HepG2 (cell line): ENCODE results near the gene UCK2. TPM values are rescaled to one million over a fixed set of nuclear protein-coding genes. Genes with fewer than 3 reads are reported as not detected.

Experiments
- ARHGAP35 ChIP-seq: sonication (generic); formaldehyde crosslinking; IDR thresholded peaks from 2 replicates; pipeline ENCODE4 v1.9.0; 2022; ENCODE audit warnings: mild to moderate bottlenecking, inconsistent platforms, moderate library complexity, missing genetic modification reagents, borderline replicate concordance
- BRF2 ChIP-seq: sonication (generic); formaldehyde crosslinking; IDR thresholded peaks from 2 replicates; pipeline ENCODE4 v1.8.1; 2022; ENCODE audit warnings: mild to moderate bottlenecking, missing genetic modification reagents
- CENPX ChIP-seq: sonication (generic); formaldehyde crosslinking; IDR thresholded peaks from 2 replicates; pipeline ENCODE4 v1.9.0; 2021; ENCODE audit warnings: mild to moderate bottlenecking, missing genetic modification reagents, moderate library complexity
- CHCHD3 ChIP-seq: sonication (generic); formaldehyde crosslinking; IDR thresholded peaks from 2 replicates; pipeline ENCODE4 v1.8.0; 2022; ENCODE audit warnings: mild to moderate bottlenecking, missing genetic modification reagents, moderate library complexity
- HMGXB4 ChIP-seq, 2 experiments: sonication (generic) in 1 of 2; formaldehyde crosslinking in 1 of 2; IDR thresholded peaks; 2 replicates each; pipeline versions ENCODE4 v1.4.0 to v1.6.1; 2018 to 2020; ENCODE audit warnings: missing genetic modification reagents in 2 of 2, borderline replicate concordance in 1 of 2, low read depth in 1 of 2, mild to moderate bottlenecking in 1 of 2, missing biosample characterization in 1 of 2
- ISL2 ChIP-seq: sonication (generic); formaldehyde crosslinking; IDR thresholded peaks from 2 replicates; pipeline ENCODE4 v1.5.0; 2020; ENCODE audit warnings: missing genetic modification reagents
- MAFF ChIP-seq: IDR thresholded peaks from 2 replicates; pipeline ENCODE4 v1.6.1; 2011; ENCODE audit warnings: low read depth, low read length, improper control_type of control experiment
- MTERF4 ChIP-seq: sonication (generic); formaldehyde crosslinking; IDR thresholded peaks from 2 replicates; pipeline ENCODE4 v1.8.0; 2023; ENCODE audit warnings: mild to moderate bottlenecking, missing genetic modification reagents
- NFKBIZ ChIP-seq: IDR thresholded peaks from 2 replicates; pipeline ENCODE4 v1.6.1; 2018; ENCODE audit warnings: missing genetic modification reagents, missing compliant biosample characterization
- PAF1 ChIP-seq: IDR thresholded peaks from 2 replicates; pipeline ENCODE4 v1.6.1; 2016; ENCODE audit warnings: missing genetic modification reagents, missing compliant biosample characterization
- RBFOX2 ChIP-seq: fragments of 200-400 bp; formaldehyde crosslinking; IDR thresholded peaks from 2 replicates; pipeline ENCODE4 v1.6.1; 2017; ENCODE audit warnings: low read depth, mild to moderate bottlenecking, low read length
- SMC3 ChIP-seq: IDR thresholded peaks from 2 replicates; pipeline ENCODE4 v1.6.1; 2011; ENCODE audit warnings: low read length, improper control_type of control experiment
- SRSF4 ChIP-seq: fragments of 200-400 bp; formaldehyde crosslinking; IDR thresholded peaks from one replicate; pipeline ENCODE4 v1.6.1; 2018; ENCODE audit warnings: mild to moderate bottlenecking, low read depth, low read length, moderate library complexity; ENCODE audit not compliant: poor library complexity, severe bottlenecking
- YEATS2 ChIP-seq: sonication (generic); formaldehyde crosslinking; IDR thresholded peaks from 2 replicates; pipeline ENCODE4 v1.4.0; 2020; ENCODE audit warnings: missing genetic modification reagents, borderline replicate concordance
- ZBTB42 ChIP-seq: sonication (generic); formaldehyde crosslinking; IDR thresholded peaks from 2 replicates; pipeline ENCODE4 v1.5.0; 2020; ENCODE audit warnings: mild to moderate bottlenecking, missing genetic modification reagents
- ZFP90 ChIP-seq: sonication (generic); formaldehyde crosslinking; IDR thresholded peaks from 2 replicates; pipeline ENCODE4 v1.8.0; 2022; ENCODE audit warnings: missing genetic modification reagents, mild to moderate bottlenecking, inconsistent platforms, borderline replicate concordance
- ZHX2 ChIP-seq, 2 experiments: sonication (generic) in 1 of 2; formaldehyde crosslinking in 1 of 2; IDR thresholded peaks; 2 replicates each; pipeline versions ENCODE4 v1.6.1 to v1.9.0; 2014 to 2022; ENCODE audit warnings: antibody characterized with exemption in 1 of 2, borderline replicate concordance in 1 of 2, inconsistent platforms in 1 of 2, low read depth in 1 of 2, missing genetic modification reagents in 1 of 2
- ZNF510 ChIP-seq: sonication (generic); formaldehyde crosslinking; IDR thresholded peaks from 2 replicates; pipeline ENCODE4 v1.4.0; 2020; ENCODE audit warnings: low read depth, mild to moderate bottlenecking, missing genetic modification reagents
- ZSCAN30 ChIP-seq: sonication (generic); formaldehyde crosslinking; IDR thresholded peaks from 2 replicates; pipeline ENCODE4 v1.5.0; 2020; ENCODE audit warnings: mild to moderate bottlenecking, missing genetic modification reagents
- polyA plus RNA-seq, 8 experiments: library from polyadenylated mRNA; depleted of rRNA in 3 of 8; stranded (reverse) in 7 of 8; unstranded in 1 of 8; fragments of >200 nt; fragmentation: Illumina TruSeq in 4 of 8; extraction: Trizol in 4 of 8; gene quantifications; 2 replicates each; pipeline versions ENCODE4 v1.2.1 to v1.2.3, GENCODE V29; 2011 to 2016; ENCODE audit warnings: low read depth in 4 of 8, missing spikeins in 1 of 8, mixed read lengths in 1 of 8; ENCODE audit not compliant: insufficient read depth in 1 of 8
- total RNA-seq, 5 experiments: library from RNA; depleted of rRNA; stranded (reverse); fragments of >200 nt; fragmentation: Illumina TruSeq; extraction: Trizol; gene quantifications; 2 replicates each; pipeline ENCODE4 v1.2.3, GENCODE V29; 2016; ENCODE audit warnings: low read depth in 1 of 5

UCK2 gene
- total and polyA plus RNA-seq, 2 of the 13 experiments (the other 11 are each of a cell fraction or from before 2014, with no cell fraction given), result 64.3 to 78.0 TPM

- peak; percentile 46; the same call in 1 of the 2 replicates for TF ChIP-seq YEATS2 (CRISPR knock-in tag)
- TF ChIP-seq ZNF510, result no peak
- TF ChIP-seq HMGXB4 (CRISPR knock-in tag; IDR thresholded peaks at IDR 0.05; ENCODE audit: borderline replicate concordance in 1 of 2, low read depth in 1 of 2), result peak in 1 of 2 experiments; percentile 26; a peak in 1 of 4 replicates
- peak; percentile 83 for TF ChIP-seq ISL2 (CRISPR knock-in tag)
- TF ChIP-seq ZBTB42 (CRISPR knock-in tag), result peak; percentile 89; the same call in 1 of the 2 replicates
- peak; percentile 55 for TF ChIP-seq RBFOX2
- TF ChIP-seq ZFP90 (CRISPR knock-in tag), result peak; percentile 73; the same call in 1 of the 2 replicates
- no peak for TF ChIP-seq SRSF4
- no peak for TF ChIP-seq ZSCAN30 (CRISPR knock-in tag)
- TF ChIP-seq SMC3, result 0 out of 2 replicates have a peak, but pooled peaks have one; percentile 4
- no peak for TF ChIP-seq MAFF
- no peak for TF ChIP-seq ZHX2 (IDR thresholded peaks at IDR 0.05; ENCODE audit: low read depth)
- no peak for TF ChIP-seq ZHX2 (CRISPR knock-in tag; IDR thresholded peaks at IDR 0.05; ENCODE audit: borderline replicate concordance)
- TF ChIP-seq PAF1 (CRISPR knock-in tag), result no peak
- TF ChIP-seq CENPX (CRISPR knock-in tag), result no peak
- TF ChIP-seq MTERF4 (CRISPR knock-in tag), result no peak
- no peak for TF ChIP-seq BRF2 (CRISPR knock-in tag)
- peak; percentile 67; the same call in 1 of the 2 replicates for TF ChIP-seq NFKBIZ
- no peak for TF ChIP-seq ARHGAP35 (CRISPR knock-in tag)
- TF ChIP-seq CHCHD3, result no peak
Measured at GRCh38 chr1:165910764-165911421, 83.5 kb downstream of the UCK2 start (continued).
